Psoas muscle (tissue), 8 donors: ENCODE measurements around the gene HSD3B7. TPM values are rescaled to one million over a fixed set of nuclear protein-coding genes. Genes with fewer than 3 reads are reported as not detected.

Source experiments
- ATAC-seq, 4 donors: fragments of 200-7000 bp; cut with Tn5 transposase; one replicate each; pipeline ENCODE4 v1.9.1; 2020; ENCODE audit warnings: moderate library complexity in 3 of 4, mild to moderate bottlenecking in 2 of 4
- DNase-seq, 2 donors: peaks; one replicate each; pipeline ENCODE4 v3.0.0-alpha.2; 2020
- H3K27ac ChIP-seq: fragments of 200-600 bp; one replicate; pipeline ENCODE4 v1.8.0; 2022
- H3K27me3 ChIP-seq, 3 donors: fragments of 200-600 bp in 1 of 3; one replicate each; pipeline versions ENCODE4 v1.6.1 to v1.8.0; 2013 to 2022; ENCODE audit warnings: low read length in 2 of 3, mild to moderate bottlenecking in 2 of 3, moderate library complexity in 1 of 3; ENCODE audit not compliant: insufficient read depth in 3 of 3
- H3K36me3 ChIP-seq, 2 donors: fragments of 200-600 bp in 1 of 2; one replicate each; pipeline versions ENCODE4 v1.6.1 to v1.8.0; 2013 to 2022; ENCODE audit warnings: low read depth in 1 of 2, mild to moderate bottlenecking in 1 of 2, moderate library complexity in 1 of 2; ENCODE audit not compliant: insufficient read depth in 1 of 2
- H3K4me1 ChIP-seq: fragments of 200-600 bp; one replicate; pipeline ENCODE4 v1.8.0; 2022
- H3K4me3 ChIP-seq: fragments of 200-600 bp; one replicate; pipeline ENCODE4 v1.8.0; 2022; ENCODE audit warnings: mild to moderate bottlenecking
- H3K9me3 ChIP-seq: fragments of 200-600 bp; one replicate; pipeline ENCODE4 v1.8.0; 2022
- CTCF ChIP-seq: fragments of 200-600 bp; IDR thresholded peaks from one replicate; pipeline ENCODE4 v1.8.0; 2022; ENCODE audit warnings: antibody characterized with exemption
- WGBS, 3 donors: extraction: QIAGEN DNeasy Blood & Tissue Kit; methylation state at CpG; one replicate each; pipeline versions ENCODE4 v1.1.6 to v1.1.7; 2013; 5-methylcytosine and 5-hydroxymethylcytosine counted together
- intact Hi-C, 2 donors: fragments of 100-400 bp; cut with DNase I; formaldehyde crosslinking; loops; one replicate each; pipeline versions ENCODE4 v1.11.0 to v1.14.2; 2022
- polyA plus RNA-seq, 3 donors: library from polyadenylated mRNA; stranded (reverse); fragments of 200-250 nt; gene quantifications; one replicate each; pipeline ENCODE4 v1.2.3, GENCODE V29; 2013
- total RNA-seq, 4 donors: library from RNA; stranded (reverse); fragmentation: NEBNext Ultra II Directional in 2 of 4; extraction: Animal tissue kit (Norgen Biotek cat#: 25700) in 2 of 4; gene quantifications; one replicate each; pipeline versions ENCODE4 v1.2.1 to v1.2.4, GENCODE V29; 2021 to 2023
- donor health status: healthy with polysubstance abuse.
- donor health status: DM: no; HTN: no; CAD: no; lungs with moderate emphysema.
- donor health status: Bipolar disorder and iron deficiency.
- donor health status: healthy.
- donor health status: DM: yes; HTN: yes; CAD: no.
- donor health status: DM: no; HTN: no; CAD: no.
- donor health status: DM: no; HTN: no; CAD: no.
- donor health status: DM: yes; HTN: yes; CAD: no.

The HSD3B7 gene
- total and polyA plus RNA-seq, 7 donors = 3.2 to 12.8 (median 4.9) TPM

- intact Hi-C loops = no loop called here
- no peak for ATAC-seq
Observed at GRCh38 chr16:31003744-31004143, 18.7 kb downstream of the HSD3B7 start.

GRCh38 chr16:31004658-31005057 is 19.7 kb downstream of the HSD3B7 start:
- no peak for ATAC-seq
- 60 to 75% (median 61%) methylated on average over 2 of the region's 2 CpGs for WGBS, 3 donors
- no peak for DNase-seq
- no peak overlapping the region for H3K4me3 ChIP-seq
- H3K4me1 ChIP-seq = no peaks in the 10 kb centered on the region
- no peaks in the 10 kb centered on the region for H3K36me3 ChIP-seq
- intact Hi-C loops = no loop called here
- H3K27me3 ChIP-seq = peaks cover 0 to 21% (median 9%) of the 10 kb centered on the region in 3 donors
- no peak for TF ChIP-seq CTCF
- no peak overlapping the region for H3K27ac ChIP-seq
- no peaks in the 10 kb centered on the region for H3K9me3 ChIP-seq

More at GRCh38 chr16:31003744-31004143, 18.7 kb downstream of the HSD3B7 start:
- 87 to 91% (median 91%) methylated on average over 6 of the region's 6 CpGs for WGBS, 3 donors
- H3K4me1 ChIP-seq = no peaks in the 10 kb centered on the region
- TF ChIP-seq CTCF = no peak
- H3K36me3 ChIP-seq = no peaks in the 10 kb centered on the region
- H3K27me3 ChIP-seq = peaks cover 0 to 13% (median 4%) of the 10 kb centered on the region in 3 donors
- H3K9me3 ChIP-seq = no peaks in the 10 kb centered on the region
- no peak for DNase-seq
- H3K4me3 ChIP-seq = no peak overlapping the region
- H3K27ac ChIP-seq = no peak overlapping the region

DNA sequence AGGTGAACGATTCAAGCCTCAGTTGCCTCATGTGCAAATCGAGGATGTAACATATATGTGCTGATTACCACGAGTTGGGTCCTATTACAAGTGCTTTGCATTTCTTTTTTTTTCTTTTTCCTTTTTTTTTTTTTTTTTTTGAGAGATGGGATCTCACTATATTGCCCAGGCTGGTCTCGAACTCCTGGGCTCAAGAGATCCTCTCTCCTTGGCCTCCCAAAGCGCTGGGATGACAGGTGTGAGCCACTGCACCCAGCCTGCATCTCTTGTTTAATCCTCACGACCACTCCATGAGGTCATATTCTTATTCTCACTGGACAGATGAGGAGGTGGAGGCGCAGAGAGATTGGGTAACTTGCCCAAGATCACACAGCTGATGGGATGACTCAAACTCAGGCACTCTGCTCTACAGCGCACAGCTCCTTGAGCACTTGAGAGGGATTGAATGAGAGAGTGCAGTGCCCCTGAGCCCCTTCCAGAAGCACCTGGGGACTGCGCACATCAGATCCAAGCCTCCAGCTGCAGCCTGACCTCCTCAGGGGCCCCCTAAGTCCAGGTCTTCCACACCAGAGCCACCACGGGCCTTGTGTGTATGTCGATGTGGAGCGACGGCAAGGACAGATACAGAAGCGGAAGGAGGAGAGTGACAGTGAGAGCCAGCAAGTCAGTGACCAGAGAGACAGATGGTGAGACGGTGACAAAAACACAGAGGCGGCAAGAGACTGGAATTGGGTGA is 20.5 kb downstream of the HSD3B7 start:
- H3K36me3 ChIP-seq = no peaks in the 10 kb centered on the region
- intact Hi-C loops = no loop called here
- H3K27ac ChIP-seq = no peak overlapping the region
- no peaks in the 10 kb centered on the region for H3K4me1 ChIP-seq
- ATAC-seq (no peak), DNase-seq (no peak)
- H3K4me3 ChIP-seq = no peak overlapping the region
- H3K9me3 ChIP-seq = no peaks in the 10 kb centered on the region
- TF ChIP-seq CTCF = no peak
- WGBS, 3 donors = 57 to 67% (median 58%) methylated on average over 16 of the region's 16 CpGs
- peaks cover 0 to 26% (median 10%) of the 10 kb centered on the region in 3 donors for H3K27me3 ChIP-seq

GRCh38 chr16:31006086-31006385 is 21.0 kb downstream of the HSD3B7 start:
- TF ChIP-seq CTCF = no peak
- 29 to 38% (median 35%) methylated on average over 7 of the region's 7 CpGs for WGBS, 3 donors
- no peaks in the 10 kb centered on the region for H3K9me3 ChIP-seq
- no peak for ATAC-seq
- H3K27me3 ChIP-seq = peaks cover 0 to 30% (median 13%) of the 10 kb centered on the region in 3 donors
- H3K27ac ChIP-seq = no peak overlapping the region
- H3K4me1 ChIP-seq = no peaks in the 10 kb centered on the region
- H3K4me3 ChIP-seq = no peak overlapping the region
- H3K36me3 ChIP-seq = no peaks in the 10 kb centered on the region
- intact Hi-C loops = no loop called here
- no peak for DNase-seq

DNA sequence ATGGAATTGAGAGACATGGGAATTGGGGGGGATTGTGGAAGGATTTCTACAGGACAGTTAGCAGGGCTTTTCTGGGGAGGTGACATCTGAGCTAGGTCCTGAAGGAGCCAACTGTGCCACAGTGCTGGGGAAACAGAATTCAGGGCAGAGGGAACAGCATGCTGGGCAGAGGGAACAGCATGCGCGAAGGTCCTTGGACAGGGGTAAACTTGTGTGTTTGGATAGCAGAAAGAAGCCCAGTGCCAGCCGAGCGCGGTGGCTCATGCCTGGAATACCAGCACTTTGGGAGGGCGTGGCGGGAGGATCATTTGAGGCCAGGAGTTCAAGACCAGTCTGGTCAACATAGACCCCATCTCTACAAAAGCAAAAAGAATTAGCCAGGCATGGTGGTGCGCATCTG is 21.6 kb downstream of the HSD3B7 start:
- Histone ChIP-seq H3K9me3 (no peaks in the 10 kb centered on the region), H3K4me1 (no peaks in the 10 kb centered on the region), H3K27ac (no peak overlapping the region), H3K4me3 (no peak overlapping the region), H3K27me3 (peaks cover 0 to 36% (median 17%) of the 10 kb centered on the region in 3 donors), H3K36me3 (no peaks in the 10 kb centered on the region)
- no peak for TF ChIP-seq CTCF
- DNase-seq (no peak), ATAC-seq (no peak)
- intact Hi-C loops = no loop called here
- 87 to 93% (median 91%) methylated on average over 8 of the region's 8 CpGs for WGBS, 3 donors
